Loucy (cell line): ENCODE results near the gene ATPAF2.

Source experiments
- H2AFZ ChIP-seq: fragments of 200-600 bp; sonication (generic); 2 replicates; pipeline ENCODE4 v1.6.0; 2016; ENCODE audit warnings: antibody characterized with exemption, mild to moderate bottlenecking, low read length, moderate library complexity
- H3F3A ChIP-seq: fragments of 200-600 bp; 2 replicates; pipeline ENCODE4 v1.6.0; 2016; ENCODE audit warnings: antibody characterized with exemption, low read depth, mild to moderate bottlenecking
- H3K27me3 ChIP-seq: fragments of 200-600 bp; sonication (generic); 2 replicates; pipeline ENCODE4 v1.6.1; 2014; ENCODE audit warnings: low read length, mild to moderate bottlenecking; ENCODE audit not compliant: insufficient read depth, poor library complexity, severe bottlenecking
- H3K36me3 ChIP-seq: fragments of 200-600 bp; sonication (generic); 2 replicates; pipeline ENCODE4 v1.6.1; 2016; ENCODE audit warnings: low read length; ENCODE audit not compliant: insufficient read depth
- H3K4me1 ChIP-seq: fragments of 200-600 bp; sonication (generic); 2 replicates; pipeline ENCODE4 v1.5.1; 2014; ENCODE audit warnings: low read length, mild to moderate bottlenecking; ENCODE audit not compliant: insufficient read depth, poor library complexity, severe bottlenecking
- H3K4me2 ChIP-seq: fragments of 200-600 bp; sonication (generic); 2 replicates; pipeline ENCODE4 v1.6.0; 2014; ENCODE audit warnings: antibody characterized with exemption, low read length, low read depth, mild to moderate bottlenecking; ENCODE audit not compliant: poor library complexity, severe bottlenecking
- H3K4me3 ChIP-seq: fragments of 200-600 bp; sonication (generic); 2 replicates; pipeline ENCODE4 v1.5.1; 2014; ENCODE audit warnings: low read length, mild to moderate bottlenecking, mixed read lengths; ENCODE audit not compliant: poor library complexity, severe bottlenecking
- H3K79me2 ChIP-seq: fragments of 200-600 bp; sonication (generic); 2 replicates; pipeline ENCODE4 v1.6.1; 2014; ENCODE audit warnings: low read length; ENCODE audit not compliant: insufficient read depth
- H3K9ac ChIP-seq: fragments of 200-600 bp; sonication (generic); 2 replicates; pipeline ENCODE4 v1.6.0; 2014; ENCODE audit warnings: mild to moderate bottlenecking, low read depth, low read length, moderate library complexity; ENCODE audit not compliant: poor library complexity, severe bottlenecking
- H3K9me2 ChIP-seq: fragments of 200-600 bp; sonication (generic); replicated peaks from 2 replicates; pipeline ENCODE4 v1.6.1; 2016; ENCODE audit warnings: low read depth, low read length, mixed read lengths
- H3K9me3 ChIP-seq: fragments of 200-600 bp; sonication (generic); 2 replicates; pipeline ENCODE4 v1.6.1; 2014; ENCODE audit warnings: mild to moderate bottlenecking, antibody characterized with exemption, low read length, low read depth; ENCODE audit not compliant: insufficient read depth
- H4K20me1 ChIP-seq: fragments of 200-600 bp; sonication (generic); 2 replicates; pipeline ENCODE4 v1.6.0; 2014; ENCODE audit warnings: antibody characterized with exemption, low read length, mild to moderate bottlenecking; ENCODE audit not compliant: insufficient read depth, poor library complexity, severe bottlenecking
- EZH2phosphoT487 ChIP-seq: fragments of 200-600 bp; IDR thresholded peaks from 2 replicates; pipeline ENCODE4 v1.6.1; 2018; ENCODE audit warnings: antibody characterized with exemption, mild to moderate bottlenecking, moderate library complexity, borderline replicate concordance
- TF ChIP-seq, protein P1 (sequence below): fragments of 200-600 bp; sonication (generic); conservative IDR thresholded peaks from 2 replicates; pipeline ENCODE4 v1.5.1; 2014; ENCODE audit warnings: mild to moderate bottlenecking, antibody characterized with exemption, low read length

Gene ATPAF2

GRCh38 chr17:17985555-17985954 lies 53.4 kb downstream of the ATPAF2 start:
- H3K36me3 ChIP-seq = no peaks in the 10 kb centered on the region
- no peak overlapping the region for H3K4me3 ChIP-seq
- H3K4me1 ChIP-seq = no peaks in the 10 kb centered on the region
- no peak overlapping the region for H2AFZ ChIP-seq
- H3K79me2 ChIP-seq = no peaks in the 10 kb centered on the region
- H3K9me2 ChIP-seq = no peaks in the 10 kb centered on the region
- no peaks in the 10 kb centered on the region for H4K20me1 ChIP-seq
- H3K4me2 ChIP-seq = no peak overlapping the region
- no peak overlapping the region for H3K9ac ChIP-seq
- no peaks in the 10 kb centered on the region for H3F3A ChIP-seq
- TF ChIP-seq, protein P1, sequence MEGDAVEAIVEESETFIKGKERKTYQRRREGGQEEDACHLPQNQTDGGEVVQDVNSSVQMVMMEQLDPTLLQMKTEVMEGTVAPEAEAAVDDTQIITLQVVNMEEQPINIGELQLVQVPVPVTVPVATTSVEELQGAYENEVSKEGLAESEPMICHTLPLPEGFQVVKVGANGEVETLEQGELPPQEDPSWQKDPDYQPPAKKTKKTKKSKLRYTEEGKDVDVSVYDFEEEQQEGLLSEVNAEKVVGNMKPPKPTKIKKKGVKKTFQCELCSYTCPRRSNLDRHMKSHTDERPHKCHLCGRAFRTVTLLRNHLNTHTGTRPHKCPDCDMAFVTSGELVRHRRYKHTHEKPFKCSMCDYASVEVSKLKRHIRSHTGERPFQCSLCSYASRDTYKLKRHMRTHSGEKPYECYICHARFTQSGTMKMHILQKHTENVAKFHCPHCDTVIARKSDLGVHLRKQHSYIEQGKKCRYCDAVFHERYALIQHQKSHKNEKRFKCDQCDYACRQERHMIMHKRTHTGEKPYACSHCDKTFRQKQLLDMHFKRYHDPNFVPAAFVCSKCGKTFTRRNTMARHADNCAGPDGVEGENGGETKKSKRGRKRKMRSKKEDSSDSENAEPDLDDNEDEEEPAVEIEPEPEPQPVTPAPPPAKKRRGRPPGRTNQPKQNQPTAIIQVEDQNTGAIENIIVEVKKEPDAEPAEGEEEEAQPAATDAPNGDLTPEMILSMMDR = peak; percentile 59
- TF ChIP-seq EZH2phosphoT487 = no peak
- H3K9me3 ChIP-seq = no peaks in the 10 kb centered on the region
- H3K27me3 ChIP-seq = no peaks in the 10 kb centered on the region

DNA sequence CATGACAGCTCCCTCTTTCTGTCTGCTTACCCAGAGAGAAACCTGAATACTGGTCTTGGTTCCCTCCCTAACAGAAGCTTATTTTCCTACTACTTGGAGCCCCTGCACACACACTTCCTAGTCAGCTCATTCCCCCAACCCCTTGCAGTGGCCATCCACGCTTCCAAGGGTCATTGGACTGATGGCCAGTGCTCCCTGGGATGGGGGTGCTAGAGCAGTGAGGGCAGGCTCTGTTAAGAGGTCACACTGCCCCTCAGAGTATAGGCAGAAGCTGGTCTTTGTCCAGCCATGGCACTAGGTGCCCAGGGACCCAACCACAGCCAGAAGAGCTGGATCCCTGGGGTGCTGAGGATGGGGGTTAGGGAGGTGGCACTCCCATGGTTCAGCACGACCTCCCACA lies 53.8 kb downstream of the ATPAF2 start:
- Histone ChIP-seq H4K20me1 (no peaks in the 10 kb centered on the region), H3K4me2 (no peak overlapping the region), H2AFZ (no peak overlapping the region), H3K27me3 (no peaks in the 10 kb centered on the region), H3K9me2 (no peaks in the 10 kb centered on the region), H3K4me1 (no peaks in the 10 kb centered on the region), H3K36me3 (no peaks in the 10 kb centered on the region), H3F3A (no peaks in the 10 kb centered on the region), H3K79me2 (no peaks in the 10 kb centered on the region), H3K9me3 (no peaks in the 10 kb centered on the region), H3K4me3 (no peak overlapping the region), H3K9ac (no peak overlapping the region)
- TF ChIP-seq, protein P1 = no peak
- TF ChIP-seq EZH2phosphoT487 = no peak

DNA sequence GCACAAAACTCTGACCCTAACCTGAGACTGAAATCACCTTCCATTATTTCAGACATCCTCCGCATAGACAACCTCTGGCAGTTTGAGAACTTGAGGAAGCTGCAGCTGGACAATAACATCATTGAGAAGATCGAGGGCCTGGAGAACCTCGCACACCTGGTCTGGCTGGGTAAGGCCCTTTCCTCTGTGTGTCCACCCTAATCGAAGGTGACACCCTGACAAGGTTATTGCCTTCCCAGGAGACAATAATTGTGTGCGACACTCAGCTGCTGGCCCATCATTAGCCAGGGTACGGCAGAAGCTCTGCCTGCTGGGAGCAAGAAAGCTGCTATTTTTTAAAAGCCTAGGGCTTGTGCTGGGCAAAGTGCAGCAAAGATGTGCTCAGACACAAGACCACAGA lies 55.2 kb downstream of the ATPAF2 start:
- Histone ChIP-seq H3K9me2 (no peaks in the 10 kb centered on the region), H3K4me3 (no peak overlapping the region), H3K9ac (no peak overlapping the region), H3K9me3 (no peaks in the 10 kb centered on the region), H3K27me3 (no peaks in the 10 kb centered on the region), H3F3A (no peaks in the 10 kb centered on the region), H2AFZ (no peak overlapping the region), H4K20me1 (no peaks in the 10 kb centered on the region), H3K4me1 (no peaks in the 10 kb centered on the region), H3K4me2 (no peak overlapping the region), H3K36me3 (no peaks in the 10 kb centered on the region), H3K79me2 (no peaks in the 10 kb centered on the region)
- TF ChIP-seq, protein P1 = no peak
- TF ChIP-seq EZH2phosphoT487 = no peak
